Measurements from ENCODE around the gene GPR45.

The GPR45 gene

DNA sequence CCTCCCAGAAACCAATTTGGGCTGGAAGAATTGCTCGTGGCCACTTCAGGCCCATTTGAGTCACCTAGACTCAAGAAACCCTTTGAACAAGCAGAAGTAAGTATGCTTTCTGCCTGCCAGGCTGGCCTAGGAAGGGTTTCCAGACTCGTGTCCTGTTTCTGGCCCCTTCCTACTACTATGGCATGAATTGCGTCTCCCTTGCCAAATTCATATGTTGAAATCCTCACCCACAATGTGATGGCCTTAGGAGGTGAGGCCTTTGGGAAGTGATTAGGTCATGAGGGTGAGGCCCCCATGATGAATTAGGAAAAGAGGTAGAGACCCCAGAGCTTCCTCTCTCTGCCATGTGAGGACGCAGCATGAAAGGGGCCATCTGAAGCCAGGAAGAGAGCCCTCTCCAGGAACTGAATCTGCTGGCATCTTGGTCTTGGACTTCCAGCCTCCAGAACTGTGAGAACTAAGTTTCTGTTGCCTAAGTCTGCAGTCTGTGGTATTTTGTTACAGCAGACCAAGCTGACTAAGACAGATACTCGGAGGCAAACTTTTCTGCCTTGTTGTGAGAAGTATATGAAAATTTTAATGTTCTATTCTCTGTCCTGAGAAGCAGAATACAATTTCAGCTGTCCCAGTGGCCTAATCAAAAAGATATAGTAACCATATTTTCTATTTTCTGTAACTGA is 13.1 kb downstream of the GPR45 start:
- Histone ChIP-seq H3K9me3 (ENCODE audit: control insufficient read depth, low read length) (no peaks in the 10 kb centered on the region), H3K27ac (ENCODE audit: low read depth, low read length, severe bottlenecking) (no peak overlapping the region), H3K4me1 (ENCODE audit: control insufficient read depth, insufficient read depth, low read length, poor library complexity, severe bottlenecking) (no peaks in the 10 kb centered on the region), H3K4me3 (ENCODE audit: extremely low read depth, insufficient read depth, low read length, poor library complexity, severe bottlenecking) (no peak overlapping the region), H3K36me3 (ENCODE audit: control insufficient read depth, insufficient read depth, low read length) (no peaks in the 10 kb centered on the region)
- WGBS, 2 experiments (ENCODE audit: insufficient coverage in 2 of 2): 93 to 100% methylated on average over 1 to 2 of the region's 5 CpGs

DNA sequence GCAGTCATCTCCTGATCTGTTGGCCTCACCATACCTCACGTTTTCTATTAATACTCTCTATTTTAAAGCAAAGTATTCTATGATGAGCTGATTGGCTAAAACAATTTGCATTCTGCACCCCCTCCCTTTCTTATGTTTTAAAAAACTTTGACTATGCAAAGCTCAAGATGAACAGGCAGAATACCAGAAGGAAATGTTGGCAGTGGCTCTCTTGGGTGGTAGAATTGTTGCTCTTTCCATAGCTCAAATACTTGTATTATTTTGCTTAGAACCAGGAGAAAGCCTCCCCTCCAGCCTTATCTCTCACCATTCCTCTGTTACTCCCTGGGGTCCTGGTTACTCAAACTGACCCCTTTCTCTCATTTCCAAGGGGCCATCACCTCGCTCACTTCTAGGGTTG is 14.4 kb downstream of the GPR45 start:
- Histone ChIP-seq H3K4me3 (ENCODE audit: extremely low read depth, insufficient read depth, low read length, poor library complexity, severe bottlenecking) (no peak overlapping the region), H3K27ac (ENCODE audit: low read depth, low read length, severe bottlenecking) (no peak overlapping the region)
- 78 to 100% methylated on average over 1 of the region's 2 CpGs for WGBS, 2 experiments (ENCODE audit: insufficient coverage in 2 of 2)

DNA sequence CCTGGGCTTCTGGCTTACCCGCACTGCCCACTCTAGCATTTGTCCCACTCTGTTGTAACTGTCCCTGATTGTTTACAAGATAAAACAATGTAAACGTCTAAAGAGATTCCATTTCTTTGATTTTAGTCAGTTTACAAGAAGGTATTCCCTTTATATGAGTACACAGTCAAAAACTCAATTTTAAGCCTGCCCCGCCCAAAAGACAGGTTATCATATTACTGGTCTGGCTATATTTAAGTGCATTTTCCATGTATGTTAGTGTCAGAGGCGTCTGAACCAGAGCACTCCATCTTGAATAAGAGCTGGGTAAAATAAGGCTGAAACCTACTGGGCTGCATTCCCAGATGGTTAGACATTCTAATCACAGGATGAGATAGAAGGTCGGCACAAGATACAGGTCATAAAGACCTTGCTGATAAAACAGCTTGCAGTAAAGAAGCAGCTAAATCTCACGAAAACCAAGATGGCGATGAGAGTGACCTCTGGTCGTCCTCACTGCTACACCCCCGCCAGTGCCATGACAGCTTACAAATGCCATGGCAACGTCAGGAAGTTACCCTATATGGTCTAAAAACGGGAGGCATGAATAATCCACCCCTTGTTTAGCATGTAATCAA is 15.0 kb downstream of the GPR45 start:
- H3K9me3 ChIP-seq (ENCODE audit: control insufficient read depth, low read length): no peaks in the 10 kb centered on the region
- no peaks in the 10 kb centered on the region for H3K4me1 ChIP-seq (ENCODE audit: control insufficient read depth, insufficient read depth, low read length, poor library complexity, severe bottlenecking)
- no peaks in the 10 kb centered on the region for H3K36me3 ChIP-seq (ENCODE audit: control insufficient read depth, insufficient read depth, low read length)
- 85 to 93% methylated on average over 7 to 9 of the region's 11 CpGs for WGBS, 2 experiments (ENCODE audit: insufficient coverage in 2 of 2)
- H3K27ac ChIP-seq (ENCODE audit: low read depth, low read length, severe bottlenecking): no peak overlapping the region
- H3K4me3 ChIP-seq (ENCODE audit: extremely low read depth, insufficient read depth, low read length, poor library complexity, severe bottlenecking): no peak overlapping the region

More for the DNA sequence above, 14.4 kb downstream of the GPR45 start:
- H3K9me3 ChIP-seq (ENCODE audit: control insufficient read depth, low read length): no peaks in the 10 kb centered on the region
- H3K36me3 ChIP-seq (ENCODE audit: control insufficient read depth, insufficient read depth, low read length): no peaks in the 10 kb centered on the region
- no peaks in the 10 kb centered on the region for H3K4me1 ChIP-seq (ENCODE audit: control insufficient read depth, insufficient read depth, low read length, poor library complexity, severe bottlenecking)

DNA sequence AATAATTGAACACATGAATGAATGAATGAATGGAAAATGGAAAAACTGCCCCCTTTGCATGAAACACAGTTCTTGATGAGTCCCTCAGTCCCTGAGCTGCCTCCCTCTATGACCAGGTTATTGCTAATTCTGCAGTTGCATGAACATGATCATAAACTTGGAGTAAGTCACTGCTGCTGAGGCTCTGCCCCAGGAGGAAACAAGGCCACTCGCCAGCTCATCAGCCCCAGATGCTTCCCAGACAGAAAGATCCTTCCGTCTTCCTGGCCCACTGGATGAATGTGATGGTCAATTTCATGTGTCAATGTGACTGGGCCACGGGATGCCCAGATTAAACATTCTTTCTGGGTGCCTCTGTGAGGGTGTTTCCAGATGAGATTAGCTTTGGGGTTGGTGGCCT is 16.4 kb downstream of the GPR45 start:
- no peak overlapping the region for H3K4me3 ChIP-seq (ENCODE audit: extremely low read depth, insufficient read depth, low read length, poor library complexity, severe bottlenecking)
- WGBS, 2 experiments (ENCODE audit: insufficient coverage in 2 of 2): 83 to 100% methylated on average over 1 to 3 of the region's 3 CpGs
- no peaks in the 10 kb centered on the region for H3K36me3 ChIP-seq (ENCODE audit: control insufficient read depth, insufficient read depth, low read length)
- no peaks in the 10 kb centered on the region for H3K4me1 ChIP-seq (ENCODE audit: control insufficient read depth, insufficient read depth, low read length, poor library complexity, severe bottlenecking)
- no peak overlapping the region for H3K27ac ChIP-seq (ENCODE audit: low read depth, low read length, severe bottlenecking)
- H3K9me3 ChIP-seq (ENCODE audit: control insufficient read depth, low read length): no peaks in the 10 kb centered on the region

DNA sequence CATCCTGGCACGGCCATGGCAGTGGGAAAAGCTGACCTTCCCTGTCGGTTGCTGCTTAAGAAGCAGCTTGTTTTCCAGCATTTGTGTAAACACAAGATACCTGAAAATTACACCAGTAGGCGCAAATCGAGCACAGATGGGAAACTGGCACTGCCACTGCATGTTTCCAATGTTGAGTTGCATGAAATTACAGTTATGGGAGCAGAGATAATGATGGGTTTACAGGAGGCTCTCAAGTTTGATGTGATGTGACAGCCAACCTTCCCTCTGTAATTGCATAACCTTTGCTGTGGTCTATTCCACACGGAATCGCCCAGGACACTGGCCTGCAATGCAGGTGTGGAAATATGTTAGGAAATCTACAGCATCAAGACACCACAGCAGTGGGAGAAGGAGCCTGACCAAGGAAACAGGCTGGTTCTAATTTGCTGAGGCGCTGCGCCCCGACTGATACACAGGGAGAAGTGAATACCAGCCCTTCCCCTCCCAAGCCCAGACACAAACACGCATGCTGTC is 17.4 kb downstream of the GPR45 start:
- Histone ChIP-seq H3K4me1 (ENCODE audit: control insufficient read depth, insufficient read depth, low read length, poor library complexity, severe bottlenecking) (no peaks in the 10 kb centered on the region), H3K27ac (ENCODE audit: low read depth, low read length, severe bottlenecking) (no peak overlapping the region), H3K4me3 (ENCODE audit: extremely low read depth, insufficient read depth, low read length, poor library complexity, severe bottlenecking) (no peak overlapping the region), H3K36me3 (ENCODE audit: control insufficient read depth, insufficient read depth, low read length) (no peaks in the 10 kb centered on the region), H3K9me3 (ENCODE audit: control insufficient read depth, low read length) (no peaks in the 10 kb centered on the region)
- 83 to 92% methylated on average over 7 to 9 of the region's 10 CpGs for WGBS, 2 experiments (ENCODE audit: insufficient coverage in 2 of 2)

DNA sequence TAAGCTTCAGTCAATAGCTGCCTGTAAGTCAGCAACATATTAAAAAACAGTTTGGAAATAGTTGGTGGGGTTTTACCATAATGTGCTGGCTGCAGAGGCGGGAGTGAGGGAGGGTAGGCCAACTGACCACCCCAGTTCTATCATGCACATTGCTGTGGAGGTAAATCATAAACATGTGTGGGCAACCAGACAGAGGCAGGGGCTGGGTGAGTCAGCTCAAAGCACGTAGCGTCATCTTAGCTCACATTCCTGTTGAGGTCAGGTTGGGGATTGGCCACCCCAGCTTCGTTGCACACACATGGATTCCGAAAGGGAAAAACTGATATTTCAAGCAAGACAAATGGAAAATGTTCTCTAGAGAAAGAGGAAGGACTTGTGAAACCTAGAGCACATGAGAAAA is 19.5 kb downstream of the GPR45 start:
- no peak overlapping the region for H3K27ac ChIP-seq (ENCODE audit: low read depth, low read length, severe bottlenecking)
- H3K4me3 ChIP-seq (ENCODE audit: extremely low read depth, insufficient read depth, low read length, poor library complexity, severe bottlenecking): no peak overlapping the region
- no peaks in the 10 kb centered on the region for H3K4me1 ChIP-seq (ENCODE audit: control insufficient read depth, insufficient read depth, low read length, poor library complexity, severe bottlenecking)
- H3K36me3 ChIP-seq (ENCODE audit: control insufficient read depth, insufficient read depth, low read length): peaks cover 7% of the 10 kb centered on the region
- H3K9me3 ChIP-seq (ENCODE audit: control insufficient read depth, low read length): no peaks in the 10 kb centered on the region
- 92 to 93% methylated on average over 3 to 4 of the region's 5 CpGs for WGBS, 2 experiments (ENCODE audit: insufficient coverage in 2 of 2)

DNA sequence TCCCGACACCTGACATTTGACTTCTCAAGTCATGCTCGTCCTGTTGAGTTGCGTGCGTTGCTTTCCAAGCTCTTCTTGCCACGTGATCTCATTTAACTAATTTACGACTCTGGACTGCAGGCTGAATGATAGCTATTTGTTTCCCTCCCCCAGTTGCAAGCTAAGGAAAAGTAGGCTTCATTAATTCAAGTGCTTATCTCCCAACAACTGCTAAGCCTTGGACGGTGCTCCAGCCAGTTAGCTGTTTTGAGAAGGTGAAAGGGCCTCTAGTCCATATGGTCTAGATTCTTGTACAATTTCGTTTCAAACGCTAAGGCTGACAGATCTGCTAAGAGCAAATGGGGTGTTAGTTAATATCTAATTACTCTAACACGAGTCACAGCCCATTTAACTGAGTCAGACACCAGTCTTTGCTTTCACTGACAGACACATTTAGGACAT is 21.1 kb downstream of the GPR45 start:
- 88% methylated on average over 7 of the region's 10 CpGs for WGBS, 2 experiments (ENCODE audit: insufficient coverage in 2 of 2)
- no peak overlapping the region for H3K27ac ChIP-seq (ENCODE audit: low read depth, low read length, severe bottlenecking)
- no peaks in the 10 kb centered on the region for H3K9me3 ChIP-seq (ENCODE audit: control insufficient read depth, low read length)

DNA sequence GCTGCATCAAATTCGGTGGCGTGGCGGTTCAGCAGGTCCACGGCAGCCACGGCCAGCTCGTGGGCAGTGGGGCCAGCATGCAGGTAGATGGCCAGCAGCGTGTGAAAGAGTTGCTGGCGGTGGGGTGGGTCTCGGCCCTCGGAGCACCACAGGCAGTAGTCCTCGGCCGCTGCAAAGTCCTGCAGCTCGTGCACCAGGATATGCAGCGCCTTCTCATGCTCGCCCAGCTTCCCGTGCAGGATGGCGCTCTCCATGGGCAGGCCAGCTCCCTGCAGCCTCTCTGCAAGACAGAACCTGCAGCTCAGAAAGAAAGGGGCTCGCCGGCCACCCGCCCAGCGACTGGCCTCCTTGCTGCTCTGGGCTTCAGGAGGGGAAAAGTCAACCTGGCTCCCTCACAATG is 27.9 kb downstream of the GPR45 start:
- Histone ChIP-seq H3K4me3 (ENCODE audit: extremely low read depth, insufficient read depth, low read length, poor library complexity, severe bottlenecking) (no peak overlapping the region), H3K9me3 (ENCODE audit: control insufficient read depth, low read length) (no peaks in the 10 kb centered on the region), H3K4me1 (ENCODE audit: control insufficient read depth, insufficient read depth, low read length, poor library complexity, severe bottlenecking) (no peaks in the 10 kb centered on the region), H3K27ac (ENCODE audit: low read depth, low read length, severe bottlenecking) (no peak overlapping the region), H3K36me3 (ENCODE audit: control insufficient read depth, insufficient read depth, low read length) (peaks cover 83% of the 10 kb centered on the region)
- 96 to 97% methylated on average over 17 to 19 of the region's 21 CpGs for WGBS, 2 experiments (ENCODE audit: insufficient coverage in 2 of 2)

More for the DNA sequence above, 21.1 kb downstream of the GPR45 start:
- Histone ChIP-seq H3K4me1 (ENCODE audit: control insufficient read depth, insufficient read depth, low read length, poor library complexity, severe bottlenecking) (no peaks in the 10 kb centered on the region), H3K4me3 (ENCODE audit: extremely low read depth, insufficient read depth, low read length, poor library complexity, severe bottlenecking) (no peak overlapping the region), H3K36me3 (ENCODE audit: control insufficient read depth, insufficient read depth, low read length) (peaks cover 22% of the 10 kb centered on the region)

DNA sequence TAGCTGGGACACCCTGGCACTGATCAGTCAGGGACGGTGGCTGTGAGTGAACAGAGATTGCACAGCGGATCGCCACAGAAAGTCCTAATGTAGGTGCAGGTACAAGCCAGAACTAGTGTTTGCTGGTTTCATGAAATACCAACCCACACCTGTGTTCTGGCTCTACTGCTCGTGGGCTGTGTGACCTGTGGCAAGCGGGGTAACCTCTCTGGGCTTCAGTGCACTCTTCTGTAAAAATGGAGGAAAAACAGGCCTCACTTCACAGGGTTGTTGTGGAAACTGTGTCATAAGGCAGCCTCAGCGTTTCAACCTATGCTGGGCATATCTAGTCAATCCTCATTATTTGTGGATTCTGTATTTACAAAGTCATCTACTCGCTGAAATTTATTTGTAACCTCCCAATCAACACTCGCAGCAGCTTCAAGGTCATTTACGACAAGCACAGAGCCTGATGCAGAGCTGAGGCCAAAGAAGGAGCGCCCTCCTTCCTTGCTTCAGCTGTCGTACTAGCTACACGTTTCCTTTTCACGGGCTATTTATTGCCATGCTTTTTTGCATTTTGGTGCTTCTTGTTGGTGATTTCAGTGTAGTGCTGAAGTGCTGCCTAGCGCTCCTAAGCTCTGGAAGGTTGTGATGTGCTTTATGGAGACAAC is 30.0 kb downstream of the GPR45 start:
- H3K4me1 ChIP-seq (ENCODE audit: control insufficient read depth, insufficient read depth, low read length, poor library complexity, severe bottlenecking): no peaks in the 10 kb centered on the region
- H3K9me3 ChIP-seq (ENCODE audit: control insufficient read depth, low read length): no peaks in the 10 kb centered on the region
- no peak overlapping the region for H3K27ac ChIP-seq (ENCODE audit: low read depth, low read length, severe bottlenecking)
- H3K4me3 ChIP-seq (ENCODE audit: extremely low read depth, insufficient read depth, low read length, poor library complexity, severe bottlenecking): no peak overlapping the region
- peaks cover 81% of the 10 kb centered on the region for H3K36me3 ChIP-seq (ENCODE audit: control insufficient read depth, insufficient read depth, low read length)
- WGBS, 2 experiments (ENCODE audit: insufficient coverage in 2 of 2): 90 to 96% methylated on average over 13 of the region's 14 CpGs

DNA sequence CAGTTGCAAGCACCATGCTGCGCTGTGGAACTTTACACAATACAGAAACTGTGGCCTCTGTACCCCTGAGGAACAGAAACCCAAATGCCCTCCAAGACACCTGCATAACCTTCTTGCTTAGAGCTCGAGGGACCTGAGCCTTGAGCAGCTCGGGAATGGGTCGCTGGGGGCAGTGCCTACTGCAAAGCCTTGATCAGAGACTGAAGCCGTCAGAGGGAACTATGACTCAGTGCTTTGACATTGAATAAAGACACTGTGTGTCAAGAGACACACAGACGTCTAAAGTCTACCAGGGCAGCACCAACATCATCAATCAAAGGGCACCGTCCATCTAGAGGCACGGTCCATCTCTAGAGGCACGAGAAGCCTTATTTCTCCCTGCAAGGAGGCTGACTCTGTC is 30.6 kb downstream of the GPR45 start:
- Histone ChIP-seq H3K9me3 (ENCODE audit: control insufficient read depth, low read length) (no peaks in the 10 kb centered on the region), H3K4me1 (ENCODE audit: control insufficient read depth, insufficient read depth, low read length, poor library complexity, severe bottlenecking) (no peaks in the 10 kb centered on the region), H3K36me3 (ENCODE audit: control insufficient read depth, insufficient read depth, low read length) (peaks cover 81% of the 10 kb centered on the region), H3K4me3 (ENCODE audit: extremely low read depth, insufficient read depth, low read length, poor library complexity, severe bottlenecking) (no peak overlapping the region), H3K27ac (ENCODE audit: low read depth, low read length, severe bottlenecking) (no peak overlapping the region)
- WGBS, 2 experiments (ENCODE audit: insufficient coverage in 2 of 2): 87 to 95% methylated on average over 6 to 9 of the region's 9 CpGs
